ENCODE data around the gene C2CD3.
"Not testable (repeated sequence)": the region's sequence is repeated elsewhere in the genome, so short reads cannot be mapped to it uniquely, and the experiment has no call there.

Gene C2CD3

GRCh38 chr11:74069146-74070046, 101.4 kb downstream of the C2CD3 start:
- no peak for DNase-seq (ENCODE audit: low read depth in 3 of 3, low spot score in 1 of 3)

GRCh38 chr11:74066663-74067062, 104.1 kb downstream of the C2CD3 start:
- DNase-seq (ENCODE audit: low read depth in 3 of 3, low spot score in 1 of 3): not testable (repeated sequence)

GRCh38 chr11:74065534-74065933, 105.3 kb downstream of the C2CD3 start:
- not testable (repeated sequence) for DNase-seq (ENCODE audit: low read depth in 3 of 3, low spot score in 1 of 3)

GRCh38 chr11:74063628-74064027, 107.2 kb downstream of the C2CD3 start:
- DNase-seq (ENCODE audit: low read depth in 3 of 3, low spot score in 1 of 3): not testable (repeated sequence)

GRCh38 chr11:74061599-74061998, 109.2 kb downstream of the C2CD3 start:
- not testable (repeated sequence) for DNase-seq (ENCODE audit: low read depth in 3 of 3, low spot score in 1 of 3)

- no peak for DNase-seq (ENCODE audit: low read depth in 3 of 3, low spot score in 1 of 3)
Observed at GRCh38 chr11:74057249-74058151, 113.3 kb downstream of the C2CD3 start.

- no peak for DNase-seq (ENCODE audit: low read depth in 3 of 3, low spot score in 1 of 3)
Observed at GRCh38 chr11:74055938-74056337, 114.9 kb downstream of the C2CD3 start.

- DNase-seq (ENCODE audit: low read depth in 3 of 3, low spot score in 1 of 3): no peak
Observed at GRCh38 chr11:74050465-74050864, 120.3 kb downstream of the C2CD3 start.

GRCh38 chr11:74048993-74049392, 121.8 kb downstream of the C2CD3 start:
- no peak for DNase-seq (ENCODE audit: low read depth in 3 of 3, low spot score in 1 of 3)

- no peak for DNase-seq (ENCODE audit: low read depth in 3 of 3, low spot score in 1 of 3)
Observed at GRCh38 chr11:74044538-74044937, 126.3 kb downstream of the C2CD3 start.

- no peak for DNase-seq (ENCODE audit: low read depth in 3 of 3, low spot score in 1 of 3)
Observed at GRCh38 chr11:74043450-74043849, 127.4 kb downstream of the C2CD3 start.

- no peak for DNase-seq (ENCODE audit: low read depth in 3 of 3, low spot score in 1 of 3)
Observed at GRCh38 chr11:74037309-74037708, 133.5 kb downstream of the C2CD3 start.

- DNase-seq (ENCODE audit: low read depth in 3 of 3, low spot score in 1 of 3): no peak
Observed at GRCh38 chr11:74035264-74035663, 135.5 kb downstream of the C2CD3 start.

- DNase-seq (ENCODE audit: low read depth in 3 of 3, low spot score in 1 of 3): no peak
Observed at GRCh38 chr11:74033046-74033445, 137.8 kb downstream of the C2CD3 start.

GRCh38 chr11:74030723-74031676, 139.8 kb downstream of the C2CD3 start:
- no peak for DNase-seq (ENCODE audit: low read depth in 3 of 3, low spot score in 1 of 3)

GRCh38 chr11:74025467-74026166, 145.2 kb downstream of the C2CD3 start:
- DNase-seq (ENCODE audit: low read depth in 3 of 3, low spot score in 1 of 3): no peak

- no peak for DNase-seq (ENCODE audit: low read depth in 3 of 3, low spot score in 1 of 3)
Observed at GRCh38 chr11:74024261-74025029, 146.4 kb downstream of the C2CD3 start.

- no peak for DNase-seq (ENCODE audit: low read depth in 3 of 3, low spot score in 1 of 3)
Observed at GRCh38 chr11:74023276-74023675, 147.5 kb downstream of the C2CD3 start.

- DNase-seq (ENCODE audit: low read depth in 3 of 3, low spot score in 1 of 3): no peak
Observed at GRCh38 chr11:74022546-74022945, 148.3 kb downstream of the C2CD3 start.

Data from stimulated activated CD4-positive, alpha-beta T cell treated with anti-CD3 and anti-CD28 coated beads, TNF-alpha, amount 100 ng/mL, for 1 hour (primary cell).